Subcutaneous adipose tissue (tissue), 4 donors: ENCODE results near the gene ACLY. TPM values are rescaled to one million over a fixed set of nuclear protein-coding genes. Genes with fewer than 3 reads are reported as not detected.

Experiments
- CTCF ChIP-seq: fragments of 450-650 bp; IDR thresholded peaks from one replicate; pipeline ENCODE4 v1.5.1; 2016; ENCODE audit warnings: low read depth, mild to moderate bottlenecking, control low read depth, antibody characterized with exemption, moderate library complexity
- total RNA-seq, 4 donors: library from RNA; depleted of rRNA; stranded (reverse); fragments of >200 nt; gene quantifications; one replicate each; pipeline ENCODE4 v1.1.0, GENCODE V29; 2016

Gene ACLY
- total RNA-seq, 4 donors from 2014 or later, result 50.9 to 75.9 (median 64.1) TPM

- TF ChIP-seq CTCF, result no peak
Observed at GRCh38 chr17:41948762-41949460, 30.2 kb upstream of the ACLY start.

GRCh38 chr17:41944943-41945342, 26.2 kb upstream of the ACLY start:
- no peak for TF ChIP-seq CTCF

GRCh38 chr17:41943492-41943891, 24.7 kb upstream of the ACLY start:
- no peak for TF ChIP-seq CTCF

GRCh38 chr17:41942626-41943373, 24.0 kb upstream of the ACLY start:
- no peak for TF ChIP-seq CTCF

GRCh38 chr17:41941168-41941567, 22.4 kb upstream of the ACLY start:
- TF ChIP-seq CTCF, result no peak

GRCh38 chr17:41939693-41940090, 20.9 kb upstream of the ACLY start:
- no peak for TF ChIP-seq CTCF

GRCh38 chr17:41939044-41939692, 20.4 kb upstream of the ACLY start:
- TF ChIP-seq CTCF, result no peak
